Measurements from ENCODE around the gene MBP.

- TF ChIP-seq CTCF (conservative IDR thresholded peaks at IDR 0.05; ENCODE audit: low read depth, low read length) (no peak), EZH2 (IDR thresholded peaks at IDR 0.05; ENCODE audit: borderline replicate concordance, low read depth, low read length, poor library complexity, severe bottlenecking) (no peak)
Observed at GRCh38 chr18:77166523-77166922, 33.9 kb upstream of the MBP start.
